Activated CD4-positive, alpha-beta T cell treated with anti-CD3 and anti-CD28 coated beads, Interleukin-2, Interleukin-4, amounts not matched to agents 100 ng/mL and 50 ng/mL, durations not matched to agents 16 hours and 8 hours (primary cell): ENCODE results near the gene TNPO1.
"Not testable (repeated sequence)": the region's sequence is repeated elsewhere in the genome, so short reads cannot be mapped to it uniquely, and the experiment has no call there.

ENCODE experiments used
- DNase-seq: peaks from one replicate; pipeline ENCODE4 v3.0.0-alpha.2; 2020; ENCODE audit warnings: low spot score

The TNPO1 gene

DNA sequence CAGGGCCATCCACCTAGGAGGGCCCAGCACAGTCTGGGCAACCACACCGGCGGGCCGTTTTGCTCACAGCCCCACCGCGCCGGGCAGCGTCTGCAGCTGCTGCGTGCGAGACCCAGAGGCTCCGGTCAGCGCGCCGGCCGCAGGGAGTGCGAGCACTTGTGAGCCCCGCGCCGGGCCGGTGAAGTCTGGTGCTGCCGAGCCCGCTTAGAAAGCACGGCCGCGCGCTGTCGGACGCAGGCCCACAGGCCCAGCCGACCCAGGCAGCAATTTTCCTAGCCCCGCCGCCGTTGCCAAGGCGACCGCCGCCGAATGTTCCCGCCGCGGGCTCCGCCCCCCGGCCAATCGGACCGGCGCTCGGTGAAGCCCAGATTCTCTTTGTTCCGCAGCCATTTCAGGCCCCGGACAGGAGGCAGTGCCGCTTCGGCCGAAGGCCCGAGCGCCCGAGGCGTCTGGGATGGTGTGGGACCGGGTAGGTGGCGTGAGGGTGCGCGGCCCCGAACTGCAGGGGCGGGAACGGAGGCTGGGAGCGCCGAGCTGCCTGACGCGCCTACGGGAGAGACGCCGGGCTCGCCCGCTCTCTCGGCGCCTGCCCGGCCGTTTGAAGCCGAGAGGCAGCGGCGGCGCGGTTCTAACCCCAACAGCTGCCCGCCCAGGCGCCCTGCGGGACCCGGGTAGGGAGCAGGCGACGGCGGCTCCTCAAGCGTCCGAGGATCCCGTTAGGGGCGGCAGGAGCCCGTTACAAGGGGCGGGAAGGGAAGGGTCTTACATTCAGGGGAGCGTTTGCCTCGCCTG lies at the start of gene TNPO1:
Gene TNPO1 (plus strand): TSS at position 378 of the 792 bp plus-strand sequence. CDS start 77 bp downstream, at position 455.
- peak; percentile 84 for DNase-seq

DNA sequence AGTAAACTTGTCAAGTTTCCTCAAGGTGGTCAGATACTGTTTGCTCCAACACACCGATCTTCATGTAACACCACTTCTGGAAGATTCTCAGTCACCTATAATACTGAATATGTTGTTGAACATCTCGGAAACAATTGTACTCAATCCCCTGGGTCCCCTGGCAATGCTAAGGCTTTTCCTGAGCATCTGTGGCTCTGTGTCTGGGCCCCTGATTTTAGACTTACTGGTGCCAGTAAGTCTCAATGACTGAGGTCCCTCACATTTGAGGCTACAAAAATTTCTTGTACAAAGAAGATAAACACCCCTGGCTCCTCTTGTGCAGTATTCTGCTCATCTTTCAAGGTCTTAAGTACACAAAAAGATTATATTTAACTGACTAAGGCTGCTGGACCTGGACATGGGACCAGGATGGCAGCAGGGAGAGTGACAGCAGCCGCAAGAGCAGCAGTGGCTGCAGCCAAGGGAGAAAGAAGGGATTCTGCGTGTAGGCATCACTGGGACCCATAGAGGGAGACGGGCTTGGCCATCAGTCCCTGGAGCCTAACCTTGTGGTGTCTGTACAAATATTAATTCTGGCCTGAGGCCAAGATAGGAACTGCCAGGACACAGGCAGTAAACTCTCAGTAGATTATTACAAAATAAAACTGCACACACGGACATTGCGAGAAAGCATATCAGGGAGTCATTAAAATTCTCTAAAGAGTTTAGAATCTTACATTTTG lies 49.0 kb upstream of the TNPO1 start:
- DNase-seq, result no peak

DNA sequence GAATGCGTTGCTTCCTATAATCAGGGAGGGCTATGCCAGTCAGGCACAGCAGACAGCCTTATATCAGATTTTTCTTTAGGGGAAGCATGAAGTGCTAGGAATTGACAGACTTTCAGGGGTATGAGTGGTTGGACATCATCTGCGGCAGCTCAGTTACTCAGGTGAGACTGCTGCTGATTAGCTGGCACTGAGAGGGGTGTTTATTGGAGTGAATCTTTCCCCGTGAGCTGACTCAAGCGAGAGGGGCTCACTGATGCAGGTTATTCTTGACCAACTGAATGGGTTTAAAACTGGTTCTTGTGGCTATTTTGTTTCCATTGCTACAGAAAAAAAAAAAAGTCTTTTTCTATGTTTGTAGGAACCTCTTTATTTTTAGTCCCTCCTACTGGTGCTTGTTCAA lies 46.2 kb upstream of the TNPO1 start:
- no peak for DNase-seq

DNA sequence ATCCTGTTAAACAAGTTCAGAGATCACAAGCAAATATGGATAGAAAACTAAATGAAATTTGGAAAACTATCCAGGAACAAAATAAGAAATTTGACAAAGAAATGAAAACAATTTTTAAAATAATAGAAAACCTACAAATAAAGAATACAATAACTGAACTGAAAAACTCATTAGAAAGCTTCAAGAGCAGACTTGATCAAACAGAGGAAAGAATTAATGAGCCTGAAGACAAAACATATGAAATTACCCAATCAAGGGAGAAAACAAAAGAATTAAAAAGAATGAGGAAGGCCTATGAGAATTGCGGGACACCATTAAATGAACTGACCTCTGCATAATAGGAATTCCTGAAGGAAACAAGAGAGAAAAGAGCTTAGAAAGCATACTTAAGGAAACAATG lies 39.8 kb upstream of the TNPO1 start:
- DNase-seq, result no peak

DNA sequence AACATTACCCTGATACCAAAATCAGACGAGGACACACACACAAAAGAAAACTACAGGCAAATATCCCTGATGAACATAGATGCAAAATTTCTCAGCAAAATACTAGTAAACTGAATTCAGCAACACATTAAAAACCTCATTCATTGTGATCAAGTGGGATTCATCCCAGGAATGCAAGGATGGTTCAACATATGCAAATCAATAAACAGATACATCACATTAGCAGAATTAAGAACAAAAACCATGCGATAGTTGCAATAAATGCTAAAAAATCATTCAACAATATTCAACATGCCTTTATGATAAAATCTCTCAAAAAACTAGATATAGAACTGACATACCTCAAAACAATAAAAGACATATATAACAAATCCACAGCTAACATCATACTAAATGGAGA lies 36.9 kb upstream of the TNPO1 start:
- DNase-seq, result no peak

DNA sequence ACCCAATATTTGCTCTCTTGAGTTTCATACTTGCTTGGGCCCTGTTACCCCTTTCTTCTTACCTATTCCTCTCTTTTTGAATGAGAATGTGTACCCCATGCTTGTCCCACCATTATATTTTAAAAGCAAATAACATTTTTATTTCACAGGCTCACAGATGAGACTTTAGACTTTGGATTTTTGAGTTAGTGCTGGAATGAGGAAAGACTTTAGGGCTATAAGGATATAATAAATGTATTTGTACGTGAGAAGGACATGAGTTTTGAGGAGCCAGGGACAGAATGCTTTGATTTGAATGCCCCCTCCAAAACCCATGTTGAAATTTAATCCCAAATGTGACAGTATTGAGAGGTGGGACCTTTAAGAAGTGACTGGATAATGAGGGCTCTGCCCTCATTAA lies 33.1 kb upstream of the TNPO1 start:
- DNase-seq, result no peak

DNA sequence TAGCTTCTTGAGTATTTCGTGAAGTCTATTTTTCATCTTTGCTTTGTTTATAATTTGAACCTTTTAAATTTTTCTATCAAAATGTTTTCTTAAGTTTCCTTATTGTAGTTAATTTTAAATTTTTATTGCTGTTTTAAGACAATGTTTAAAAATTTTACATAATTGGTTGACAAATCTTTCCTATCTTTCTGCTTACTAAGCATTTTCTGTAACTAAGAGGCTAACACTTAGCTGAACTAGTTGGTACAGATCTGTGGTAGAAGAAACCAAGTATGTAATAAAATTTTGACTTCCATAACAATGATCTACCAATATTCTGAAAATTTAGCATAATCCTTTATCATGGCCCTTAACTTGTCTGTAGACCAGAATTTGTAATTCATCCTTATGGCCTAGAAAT lies 32.3 kb upstream of the TNPO1 start:
- DNase-seq, result no peak

DNA sequence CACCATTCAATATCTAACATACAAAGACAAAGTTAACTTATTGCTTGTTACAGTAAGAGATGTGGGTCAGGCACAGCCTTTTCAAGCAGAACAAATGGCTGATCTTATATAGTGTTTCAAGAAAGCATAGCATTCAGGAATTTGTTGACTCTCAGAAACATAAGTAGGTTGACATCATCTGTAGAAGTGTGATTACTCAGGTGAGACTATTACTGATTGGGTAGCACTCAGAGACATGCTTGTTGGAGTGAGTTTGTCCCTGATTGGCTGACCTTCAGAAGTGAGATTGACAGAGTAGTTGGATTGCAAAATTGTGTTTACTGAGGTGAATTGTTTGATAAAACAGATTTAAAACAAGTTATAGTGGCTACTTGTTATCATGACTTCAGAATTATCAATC lies 30.7 kb upstream of the TNPO1 start:
- DNase-seq, result no peak

DNA sequence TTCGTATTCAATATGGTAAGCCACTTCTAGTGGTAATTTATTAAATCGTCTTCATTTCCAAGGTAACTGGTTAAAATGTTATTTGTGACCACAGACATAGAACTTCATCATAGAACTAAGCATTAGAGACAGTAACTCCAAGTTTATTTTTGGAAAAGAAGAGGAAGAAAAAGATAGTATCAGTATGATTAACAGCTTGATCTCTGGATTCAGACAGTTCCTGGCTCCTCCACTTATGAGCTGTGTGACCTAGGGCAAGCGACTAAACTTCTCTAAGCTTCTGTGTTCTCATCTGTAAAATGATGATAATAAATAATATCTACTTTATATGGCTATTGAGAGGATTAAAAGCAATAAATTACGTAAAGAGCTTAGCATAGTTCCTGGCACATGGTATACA lies 29.8 kb upstream of the TNPO1 start:
- DNase-seq, result no peak

DNA sequence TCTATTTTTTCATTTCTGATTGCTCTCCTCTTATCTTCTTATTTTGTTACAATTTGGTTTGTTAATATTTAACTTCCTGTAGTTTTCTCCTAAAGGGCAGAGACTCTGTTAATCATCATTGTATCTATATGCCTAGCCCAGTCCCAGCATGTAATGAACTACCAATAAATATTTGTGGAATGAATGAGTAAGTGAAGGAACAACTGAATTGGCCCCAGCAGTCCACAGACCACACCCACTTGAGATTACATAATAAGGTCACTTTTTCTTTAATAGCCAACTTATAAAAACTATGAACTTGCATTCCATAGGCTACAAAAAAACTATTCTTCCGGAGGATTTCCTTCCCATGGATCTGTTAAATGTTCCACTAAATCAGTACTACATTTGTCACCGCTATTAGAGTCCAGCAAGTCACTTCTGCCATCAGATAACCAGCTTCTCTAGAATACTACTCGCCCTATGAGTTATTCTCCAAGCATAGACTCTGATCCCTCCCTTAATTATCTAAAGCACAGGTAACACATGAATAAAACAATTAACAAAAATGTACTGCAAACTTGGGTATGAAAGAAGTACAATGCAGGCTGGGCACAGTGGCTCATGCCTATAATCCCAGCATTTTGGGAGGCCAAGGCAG lies 27.5 kb upstream of the TNPO1 start:
- no peak for DNase-seq

DNA sequence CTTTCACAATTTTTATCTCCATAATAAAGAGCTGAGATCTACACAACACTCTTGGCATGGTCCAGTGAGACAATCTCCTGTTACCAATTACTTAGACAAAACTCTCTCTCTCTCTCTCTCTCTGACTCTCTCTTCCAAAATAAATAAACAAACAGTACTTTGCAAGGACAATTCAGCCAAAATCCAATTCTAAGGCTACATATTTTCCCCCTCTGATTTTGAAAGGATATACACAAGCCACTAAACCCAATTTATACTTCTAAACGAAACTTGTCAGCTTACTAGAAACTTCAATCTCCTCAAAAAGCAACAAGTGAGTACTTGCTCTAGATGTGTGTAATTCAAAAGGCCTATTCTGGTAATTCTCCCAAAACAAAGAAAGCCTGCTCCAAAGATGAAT lies 26.3 kb upstream of the TNPO1 start:
- DNase-seq, result no peak

DNA sequence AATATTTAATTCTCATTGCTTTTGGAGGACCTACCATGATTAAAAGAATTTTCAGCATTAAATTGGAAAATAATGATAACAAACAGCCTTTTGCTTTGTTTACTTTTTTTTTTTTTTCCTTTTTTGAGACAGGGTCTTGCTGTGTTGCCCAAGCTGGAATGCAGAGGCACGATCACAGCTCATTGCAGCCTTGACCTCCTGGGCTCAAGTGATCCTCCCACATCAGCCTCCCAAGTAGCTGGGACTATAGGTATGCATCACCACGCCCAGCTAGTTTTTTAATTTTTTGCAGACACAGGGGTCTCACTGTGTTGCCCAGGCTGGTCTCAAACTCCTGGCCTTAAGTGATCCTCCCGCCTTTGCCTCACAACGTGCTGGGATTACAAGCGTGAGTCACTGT lies 23.8 kb upstream of the TNPO1 start:
- DNase-seq, result not testable (repeated sequence)

DNA sequence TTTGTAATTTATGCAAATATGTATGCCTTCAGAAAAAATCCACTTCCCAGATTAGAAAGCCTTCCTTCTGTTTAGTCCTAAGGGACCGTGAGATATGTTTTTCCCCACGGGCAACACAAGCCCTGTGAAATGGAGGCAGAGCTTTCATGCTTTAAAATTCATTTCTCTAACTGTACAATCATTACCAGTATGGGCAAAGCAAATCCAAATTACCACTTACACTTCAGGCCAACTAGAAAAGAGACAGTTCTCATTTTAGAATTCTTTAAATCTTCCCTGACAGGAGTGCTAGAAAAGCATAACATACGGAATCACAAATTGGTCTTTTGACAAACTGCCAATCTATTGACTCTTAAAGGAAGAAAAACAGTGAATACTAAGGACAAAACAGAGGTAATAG lies 20.5 kb upstream of the TNPO1 start:
- no peak for DNase-seq

DNA sequence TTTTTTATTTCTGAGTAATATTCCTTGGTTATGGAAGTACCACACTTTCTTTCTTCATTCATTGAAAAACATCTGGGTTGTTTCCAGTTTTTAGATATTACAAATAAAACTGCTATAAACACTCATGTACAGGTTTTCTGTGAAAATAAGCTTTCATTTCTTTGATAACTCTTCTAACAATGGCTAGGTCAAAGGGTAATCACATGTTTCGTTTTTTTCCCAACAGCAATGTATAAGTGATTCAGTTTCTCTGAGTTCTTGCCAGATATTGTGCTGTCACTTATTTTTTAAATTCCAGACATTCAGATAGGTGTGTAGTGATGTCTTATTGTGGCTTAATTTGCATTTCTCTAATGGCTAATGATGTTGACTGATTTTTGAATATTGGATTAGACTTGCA lies 16.7 kb upstream of the TNPO1 start:
- DNase-seq, result no peak

DNA sequence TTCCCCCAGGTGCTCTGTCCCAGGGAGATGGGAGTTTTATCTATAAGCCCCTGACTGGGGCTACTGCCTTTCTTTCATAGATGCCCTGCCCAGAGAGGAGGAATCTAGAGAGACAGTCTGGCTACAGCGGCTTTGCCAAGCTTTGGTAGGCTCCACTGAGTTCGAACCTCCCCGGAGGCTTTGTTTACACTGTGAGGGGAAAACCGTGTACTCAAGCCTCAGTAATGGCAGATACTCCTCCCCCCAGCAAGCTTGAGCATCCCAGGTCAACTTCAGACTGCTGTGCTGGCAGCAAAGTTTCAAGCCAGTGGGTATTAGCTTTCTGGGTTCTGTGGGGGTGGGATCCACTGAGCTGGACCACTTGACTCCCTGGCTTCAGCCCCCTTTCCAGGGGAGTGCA lies 7.8 kb upstream of the TNPO1 start:
- DNase-seq, result not testable (repeated sequence)

DNA sequence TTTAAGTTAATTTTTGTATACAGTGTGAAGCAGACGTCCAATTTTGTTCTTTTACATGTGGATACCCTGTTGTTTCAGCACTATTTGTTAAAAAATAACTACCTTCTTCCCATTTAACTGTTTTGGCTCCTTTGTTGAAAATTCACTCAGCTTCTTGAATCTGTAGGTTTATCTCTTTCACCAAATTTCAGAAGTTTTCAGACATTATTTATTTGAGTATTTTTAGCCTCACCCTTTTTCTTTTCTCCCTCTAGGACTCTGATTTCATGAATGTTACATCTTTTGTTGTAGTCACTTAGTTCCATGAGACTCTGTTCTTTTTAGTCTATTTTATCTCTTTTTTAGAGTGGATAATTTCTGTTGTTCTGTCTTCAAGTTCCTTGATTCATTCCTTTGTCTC lies 4.6 kb upstream of the TNPO1 start:
- no peak for DNase-seq

DNA sequence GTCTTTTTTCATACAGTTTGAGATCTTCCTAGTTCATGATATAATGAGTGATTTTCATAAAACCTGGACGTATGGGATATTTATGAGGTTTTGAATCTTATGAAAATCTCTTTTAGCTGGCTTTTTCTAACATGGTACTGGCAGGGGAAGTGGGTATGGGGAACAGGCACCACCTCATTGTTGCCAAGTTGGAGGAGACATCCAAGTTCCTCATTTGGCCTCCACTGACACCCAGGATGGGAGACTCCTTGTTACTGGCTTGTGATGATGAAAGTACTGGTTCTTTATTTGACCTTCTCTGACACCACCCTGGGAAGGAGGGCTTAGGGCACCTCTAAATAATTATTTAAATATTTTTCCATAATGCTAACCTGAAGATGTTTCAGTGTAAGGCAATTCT lies 4.0 kb upstream of the TNPO1 start:
- no peak for DNase-seq

DNA sequence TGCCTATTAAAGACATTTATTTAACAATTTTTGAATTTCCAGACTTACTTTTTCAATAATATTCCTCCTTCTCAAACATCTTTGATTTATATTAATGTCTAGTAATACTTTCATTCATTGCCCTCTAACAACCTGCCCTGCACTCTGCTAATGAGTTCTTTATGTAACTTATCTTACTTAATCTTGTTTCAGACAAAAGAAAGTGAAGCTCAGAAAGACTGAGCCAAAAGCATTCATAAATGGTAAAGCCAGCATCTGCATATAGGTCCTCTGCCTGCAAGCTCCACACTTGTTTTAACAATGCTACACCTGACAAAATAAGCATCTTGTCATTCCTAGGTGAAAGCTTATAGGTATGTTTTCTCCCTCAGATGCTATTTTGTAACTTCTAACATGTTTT lies 2.4 kb upstream of the TNPO1 start:
- DNase-seq, result no peak

DNA sequence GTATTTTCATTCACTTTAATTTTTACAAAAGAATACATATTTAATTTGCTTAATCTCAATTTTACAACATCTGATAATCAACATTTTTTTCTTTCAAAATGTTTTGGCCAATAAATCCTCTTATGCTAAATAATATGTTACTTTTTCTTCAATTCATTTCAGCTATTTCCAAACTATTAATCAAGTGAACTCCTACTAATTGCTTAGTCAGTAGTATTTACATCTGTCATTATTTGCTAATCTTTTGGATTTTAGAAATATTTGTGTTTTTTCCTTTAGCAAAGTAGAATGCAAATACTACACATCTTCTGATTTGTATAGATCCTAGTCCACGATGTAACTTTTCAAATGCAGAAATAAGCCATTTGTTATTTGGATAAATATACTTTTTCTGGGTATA lies 1.6 kb upstream of the TNPO1 start:
- no peak for DNase-seq

DNA sequence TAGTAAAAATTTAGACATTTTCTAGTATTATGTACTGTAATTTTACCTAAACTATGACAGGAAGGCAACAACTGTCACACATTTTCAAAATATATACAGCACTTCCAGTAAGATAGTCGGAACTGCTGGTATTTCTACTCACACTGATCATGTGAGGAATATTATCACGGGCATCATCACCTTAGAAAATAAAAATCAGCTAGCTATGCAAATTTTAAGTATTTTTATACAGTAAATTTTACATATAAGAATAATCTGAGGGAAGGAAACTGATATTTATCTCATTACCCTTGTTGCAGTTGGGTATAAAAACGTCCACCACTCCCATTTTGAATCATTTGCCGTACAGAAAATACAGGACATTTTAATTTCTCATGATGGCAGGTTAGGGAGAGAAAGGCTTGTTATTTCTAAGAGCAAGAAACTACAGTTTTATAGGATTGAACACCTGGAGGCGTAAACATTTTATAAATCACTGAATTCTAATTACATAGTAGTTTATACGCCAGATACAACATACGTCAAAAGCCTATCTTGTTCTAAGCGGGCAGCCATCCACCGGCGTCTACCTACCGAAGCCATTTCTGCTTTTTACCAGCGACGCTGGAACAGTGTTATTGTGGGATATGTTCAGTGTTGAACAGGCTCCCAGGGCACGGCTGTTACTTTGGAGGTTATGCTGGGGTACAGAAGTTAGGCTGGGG lies 729 bp upstream of the TNPO1 start:
- DNase-seq, result peak; percentile 19

DNA sequence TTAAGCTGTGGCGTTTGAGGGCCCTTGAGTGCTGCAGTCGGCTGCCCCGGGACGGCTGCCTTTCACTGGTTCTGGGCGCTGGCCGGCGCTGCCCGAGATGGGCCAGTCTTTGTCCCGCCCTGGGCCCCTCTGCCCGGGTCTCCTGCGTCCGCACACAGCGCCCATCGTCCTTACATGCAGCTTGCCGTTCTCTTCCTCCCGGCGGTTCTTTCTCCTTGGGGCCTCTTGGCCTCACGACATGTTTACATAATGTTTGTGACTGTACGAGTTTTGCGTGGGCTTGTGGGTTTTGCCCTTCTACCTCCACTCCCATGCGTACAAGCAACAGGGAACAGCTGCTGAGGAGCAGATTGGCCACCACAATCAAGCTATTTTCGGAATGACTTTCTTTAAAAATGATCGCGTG lies 618 bp downstream of the TNPO1 start:
- DNase-seq, result peak; percentile 44

DNA sequence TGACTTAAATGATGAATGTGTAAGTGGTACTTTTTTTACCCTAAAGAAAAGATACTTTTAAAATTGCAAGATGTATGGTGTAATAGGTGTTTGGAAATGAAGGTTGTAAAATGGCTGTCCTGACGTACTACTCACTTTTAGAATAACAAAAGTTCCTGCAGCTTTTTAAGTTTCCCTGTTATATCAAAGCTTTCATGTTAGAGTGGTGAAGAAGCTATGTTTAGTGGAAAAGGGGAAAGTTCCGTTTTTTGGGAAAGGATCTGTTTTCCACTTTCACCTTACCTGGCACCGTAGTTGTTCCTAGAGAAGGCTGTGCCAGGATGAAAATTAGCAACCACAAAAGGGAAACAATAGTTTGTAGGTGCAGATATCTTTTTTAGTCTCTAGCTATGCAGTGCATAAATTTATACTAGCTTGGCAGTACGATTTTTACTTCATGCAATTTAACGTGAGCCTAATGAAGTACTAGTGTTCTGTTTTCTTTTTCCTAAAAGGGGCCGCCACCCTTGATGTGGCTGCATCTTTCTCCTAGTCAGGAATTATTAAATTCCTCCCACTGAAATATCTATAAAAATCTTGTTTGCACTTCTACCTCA lies 1.3 kb downstream of the TNPO1 start:
- no peak for DNase-seq
